Heart left ventricle (tissue), 16 donors: ENCODE data around the gene PTPRD. TPM values are rescaled to one million over a fixed set of nuclear protein-coding genes. Genes with fewer than 3 reads are reported as not detected.

Experiments
- ATAC-seq, 4 donors: fragments of 200-7000 bp; cut with Tn5 transposase; one replicate each; pipeline ENCODE4 v1.9.1; 2020 to 2022; ENCODE audit warnings: moderate library complexity in 4 of 4, mild to moderate bottlenecking in 3 of 4, moderate number of reproducible peaks in 1 of 4
- DNase-seq, 5 donors: peaks; one replicate each; pipeline ENCODE4 v3.0.0-alpha.2; 2020
- H3K27ac ChIP-seq, 12 donors: fragments of 200-600 bp; sonication (generic) in 4 of 12; one replicate each; pipeline versions ENCODE4 v1.5.0 to v1.8.0; 2016 to 2022; ENCODE audit warnings: mild to moderate bottlenecking in 2 of 12
- H3K27me3 ChIP-seq, 9 donors: fragments of 200-600 bp; sonication (generic) in 2 of 9; one replicate each; pipeline versions ENCODE4 v1.5.1 to v1.8.0; 2016 to 2022; ENCODE audit warnings: mild to moderate bottlenecking in 3 of 9
- H3K36me3 ChIP-seq, 9 donors: fragments of 200-600 bp; sonication (generic) in 2 of 9; one replicate each; pipeline versions ENCODE4 v1.5.0 to v1.8.0; 2018 to 2022; ENCODE audit warnings: mild to moderate bottlenecking in 2 of 9
- H3K4me1 ChIP-seq, 12 donors: fragments of 200-600 bp; sonication (generic) in 4 of 12; one replicate each; pipeline versions ENCODE4 v1.5.0 to v1.8.0; 2016 to 2022; ENCODE audit warnings: mild to moderate bottlenecking in 3 of 12
- H3K4me3 ChIP-seq, 12 donors: fragments of 200-600 bp; sonication (generic) in 4 of 12; one replicate each; pipeline versions ENCODE4 v1.5.0 to v1.8.0; 2017 to 2022; ENCODE audit warnings: mild to moderate bottlenecking in 9 of 12, moderate library complexity in 4 of 12
- H3K9me3 ChIP-seq, 12 donors: fragments of 200-600 bp; sonication (generic) in 4 of 12; one replicate each; pipeline versions ENCODE4 v1.5.0 to v1.8.0; 2016 to 2022; ENCODE audit warnings: mild to moderate bottlenecking in 1 of 12
- CTCF ChIP-seq, 12 donors: fragments of 200-600 bp; sonication (generic) in 4 of 12; IDR thresholded peaks; one replicate each; pipeline versions ENCODE4 v1.5.0 to v1.8.0; 2018 to 2022; ENCODE audit warnings: antibody characterized with exemption in 12 of 12, mild to moderate bottlenecking in 5 of 12
- POLR2A ChIP-seq, 2 donors: fragments of 450-650 bp; IDR thresholded peaks; one replicate each; pipeline ENCODE4 v1.6.1; 2017; ENCODE audit warnings: antibody characterized with exemption in 2 of 2, mild to moderate bottlenecking in 2 of 2, moderate library complexity in 2 of 2
- whole genome bisulfite sequencing, 4 donors: extraction: QIAGEN DNeasy Blood & Tissue Kit in 2 of 4; methylation state at CpG; one replicate each; pipeline versions ENCODE4 v1.1.5 to v1.1.7; 2013 to 2018; 5-methylcytosine and 5-hydroxymethylcytosine counted together
- intact Hi-C, 10 donors: fragments of 100-400 bp; cut with DNase I; formaldehyde crosslinking; loops; one replicate each; pipeline versions ENCODE4 v1.11.1 to v1.14.2; 2022
- polyA plus RNA-seq, 2 donors: library from polyadenylated mRNA; stranded (reverse); fragments of 200-250 nt; gene quantifications; one replicate each; pipeline ENCODE4 v1.2.3, GENCODE V29; 2013
- total RNA-seq, 9 donors: library from RNA; depleted of rRNA in 2 of 9; stranded (reverse); fragments of >200 nt in 2 of 9; fragmentation: NEBNext Ultra II Directional in 3 of 9; extraction: Animal tissue kit (Norgen Biotek cat#: 25700) in 3 of 9; gene quantifications; one replicate each; pipeline versions ENCODE4 v1.1.0 to v1.2.4, GENCODE V29; 2016 to 2023
- donor health status: ischemic (EF 13 %, LVEDD 7.1; RV severe dilation, severe dysfunction).
- donor health status: healthy with polysubstance abuse.
- donor health status: DM: no; HTN: yes; CAD: no.
- donor health status: DM: no; HTN: no; CAD: no.
- donor health status: ischemic (EF 25% LVEDD 6.9; RV normal size, moderate dysfunction).
- donor health status: ischemic (EF 25% LVEDD 5.7; RV mildly dilated, moderate dysfunction).
- donor health status: healthy.
- donor health status: DM: yes; HTN: yes; CAD: no.
- donor health status: ischemic (EF 35%, LVEDD 5.7; RV mildly dilated, moderate dysfunction).
- donor health status: nonischemic (EF 11% LVEDD 7.7; RV severe dilation, severe dysfunction).
- donor health status: DM: yes; HTN: yes; CAD: no.
- donor health status: PGD.
- donor health status: ischemic (EF 29% LVEDD 5.4; RV normal size, mild dysfunction).
- donor health status: nonischemic (EF 23%, LVEDD 6.1; RV moderate dilation, normal function).

Gene PTPRD
- total and polyA plus RNA-seq, 11 donors = 1.4 to 25.3 (median 15.1) TPM

GRCh38 chr9:8859416-8859815 lies 1753.4 kb downstream of the PTPRD start:
- no peaks in the 10 kb centered on the region for H3K9me3 ChIP-seq
- peaks cover 0 to 19% (median 5%) of the 10 kb centered on the region in 12 donors for H3K4me1 ChIP-seq
- WGBS, 4 donors = 37 to 52% (median 47%) methylated on average over 3 of the region's 3 CpGs
- DNase-seq = no peak
- no peaks in the 10 kb centered on the region for H3K36me3 ChIP-seq
- no peak for ATAC-seq
- H3K27ac ChIP-seq = no peak overlapping the region
- TF ChIP-seq CTCF (IDR thresholded peaks at IDR 0.05) = no peak
- TF ChIP-seq POLR2A (IDR thresholded peaks at IDR 0.05) = no peak
- intact Hi-C loops = loop anchor here in 5 of 10 donors (5.0 to 10.0 kb wide), 3 partner anchors 143 to 375 kb away; no protein-coding TSS in a partner anchor
- peak overlapping the region in 1 of 12 donors; percentile 76 for H3K4me3 ChIP-seq
- H3K27me3 ChIP-seq = peaks cover 0 to 40% (median 0%) of the 10 kb centered on the region in 9 donors

GRCh38 chr9:8858596-8859161 lies 1754.1 kb downstream of the PTPRD start:
- Histone ChIP-seq H3K27me3 (peaks cover 0 to 40% (median 0%) of the 10 kb centered on the region in 9 donors), H3K9me3 (no peaks in the 10 kb centered on the region), H3K4me1 (peaks cover 0 to 19% (median 3%) of the 10 kb centered on the region in 12 donors), H3K36me3 (no peaks in the 10 kb centered on the region), H3K27ac (peak overlapping the region in 4 of 12 donors; percentile 24 to 54 (median 48)), H3K4me3 (peak overlapping the region; percentile 59 to 89 (median 66))
- TF ChIP-seq CTCF (IDR thresholded peaks at IDR 0.05) (no peak), POLR2A (IDR thresholded peaks at IDR 0.05) (no peak)
- ATAC-seq = peak; percentile 6 to 34 (median 24)
- peak in 1 of 5 donors; percentile 29 for DNase-seq
- WGBS, 4 donors = 21 to 27% (median 24%) methylated on average over 23 to 27 of the region's 27 CpGs
- intact Hi-C loops = loop anchor here in 5 of 10 donors (5.0 to 10.0 kb wide), 3 partner anchors 144 to 374 kb away; no protein-coding TSS in a partner anchor

- Histone ChIP-seq H3K9me3 (no peaks in the 10 kb centered on the region), H3K27ac (peak overlapping the region in 6 of 12 donors; percentile 44 to 63 (median 54)), H3K4me3 (peak overlapping the region; percentile 59 to 89 (median 66)), H3K36me3 (no peaks in the 10 kb centered on the region), H3K27me3 (peaks cover 0 to 40% (median 0%) of the 10 kb centered on the region in 9 donors), H3K4me1 (peaks cover 0 to 19% (median 3%) of the 10 kb centered on the region in 12 donors)
- DNase-seq = peak; percentile 59 to 83 (median 73)
- 0 to 1% (median 1%) methylated on average over 45 of the region's 45 CpGs for WGBS, 4 donors
- TF ChIP-seq POLR2A (IDR thresholded peaks at IDR 0.05) (no peak), CTCF (IDR thresholded peaks at IDR 0.05) (no peak)
- ATAC-seq = peak; percentile 30 to 86 (median 83)
- intact Hi-C loops = loop anchor here in 5 of 10 donors (5.0 to 10.0 kb wide), 3 partner anchors 144 to 373 kb away; no protein-coding TSS in a partner anchor
Observed at GRCh38 chr9:8857926-8858595, 1754.7 kb downstream of the PTPRD start.
